Vagina (tissue), 2 donors: ENCODE measurements around the gene TECR. TPM values are rescaled to one million over a fixed set of nuclear protein-coding genes. Genes with fewer than 3 reads are reported as not detected.
"Not testable (repeated sequence)": the region's sequence is repeated elsewhere in the genome, so short reads cannot be mapped to it uniquely, and the experiment has no call there.

Experiments
- DNase-seq, 2 donors: peaks; one replicate each; pipeline ENCODE4 v3.0.0-alpha.2; 2017; ENCODE audit errors: extremely low spot score in 2 of 2
- H3K27ac ChIP-seq: fragments of 200-600 bp; sonication (generic); one replicate; pipeline ENCODE4 v1.5.1; 2019
- H3K27me3 ChIP-seq: fragments of 200-600 bp; sonication (generic); one replicate; pipeline ENCODE4 v1.5.1; 2019
- H3K36me3 ChIP-seq, 2 donors: fragments of 200-600 bp; sonication (generic); one replicate each; pipeline ENCODE4 v1.5.1; 2017 to 2019
- H3K4me1 ChIP-seq: fragments of 200-600 bp; sonication (generic); one replicate; pipeline ENCODE4 v1.5.1; 2019
- H3K4me3 ChIP-seq, 2 donors: fragments of 200-600 bp; sonication (generic); 1 replicate in 1 of 2; 2 replicates in 1 of 2; pipeline ENCODE4 v1.5.1; 2016 to 2019
- H3K9me3 ChIP-seq: fragments of 200-600 bp; sonication (generic); one replicate; pipeline ENCODE4 v1.5.1; 2019
- POLR2A ChIP-seq, 2 donors: fragments of 450-650 bp; IDR thresholded peaks; one replicate each; pipeline ENCODE4 v1.6.1; 2017; ENCODE audit warnings: antibody characterized with exemption in 2 of 2, mild to moderate bottlenecking in 2 of 2, moderate library complexity in 2 of 2
- POLR2AphosphoS5 ChIP-seq, 2 donors: sonication (generic); formaldehyde crosslinking; IDR thresholded peaks; one replicate each; pipeline ENCODE4 v1.9.0; 2017; ENCODE audit warnings: antibody characterized with exemption in 2 of 2, mild to moderate bottlenecking in 2 of 2, low read depth in 1 of 2; ENCODE audit not compliant: insufficient read depth in 1 of 2
- intact Hi-C: fragments of 100-400 bp; cut with DNase I; formaldehyde crosslinking; loops from one replicate; pipeline ENCODE4 v1.15.1; 2023
- total RNA-seq: library from RNA; depleted of rRNA; stranded (reverse); fragments of >200 nt; gene quantifications from one replicate; pipeline ENCODE4 v1.2.3, GENCODE V29; 2016
- TF ChIP-seq, protein P1 (sequence below), 3 experiments: fragments of 450-650 bp in 2 of 3; fragments of 200-600 bp in 1 of 3; sonication (generic) in 1 of 3; IDR thresholded peaks; one replicate each; pipeline ENCODE4 v1.5.1; 2017 to 2019; ENCODE audit warnings: antibody characterized with exemption in 3 of 3, mild to moderate bottlenecking in 2 of 3, moderate library complexity in 2 of 3

The TECR gene
- total RNA-seq, 1 donor from 2014 or later: 110 TPM

GRCh38 chr19:14502334-14503092 is 26.9 kb upstream of the TECR start:
- no peak overlapping the region for H3K27ac ChIP-seq
- H3K4me1 ChIP-seq: peaks cover 11% of the 10 kb centered on the region
- no peak for TF ChIP-seq POLR2AphosphoS5 (IDR thresholded peaks at IDR 0.05; ENCODE audit: insufficient read depth in 1 of 2, low read depth in 1 of 2)
- no peak for TF ChIP-seq POLR2A (IDR thresholded peaks at IDR 0.05)
- TF ChIP-seq, protein P1, sequence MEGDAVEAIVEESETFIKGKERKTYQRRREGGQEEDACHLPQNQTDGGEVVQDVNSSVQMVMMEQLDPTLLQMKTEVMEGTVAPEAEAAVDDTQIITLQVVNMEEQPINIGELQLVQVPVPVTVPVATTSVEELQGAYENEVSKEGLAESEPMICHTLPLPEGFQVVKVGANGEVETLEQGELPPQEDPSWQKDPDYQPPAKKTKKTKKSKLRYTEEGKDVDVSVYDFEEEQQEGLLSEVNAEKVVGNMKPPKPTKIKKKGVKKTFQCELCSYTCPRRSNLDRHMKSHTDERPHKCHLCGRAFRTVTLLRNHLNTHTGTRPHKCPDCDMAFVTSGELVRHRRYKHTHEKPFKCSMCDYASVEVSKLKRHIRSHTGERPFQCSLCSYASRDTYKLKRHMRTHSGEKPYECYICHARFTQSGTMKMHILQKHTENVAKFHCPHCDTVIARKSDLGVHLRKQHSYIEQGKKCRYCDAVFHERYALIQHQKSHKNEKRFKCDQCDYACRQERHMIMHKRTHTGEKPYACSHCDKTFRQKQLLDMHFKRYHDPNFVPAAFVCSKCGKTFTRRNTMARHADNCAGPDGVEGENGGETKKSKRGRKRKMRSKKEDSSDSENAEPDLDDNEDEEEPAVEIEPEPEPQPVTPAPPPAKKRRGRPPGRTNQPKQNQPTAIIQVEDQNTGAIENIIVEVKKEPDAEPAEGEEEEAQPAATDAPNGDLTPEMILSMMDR (IDR thresholded peaks at IDR 0.05): no peak
- DNase-seq: no peak
- no peak overlapping the region for H3K4me3 ChIP-seq
- H3K36me3 ChIP-seq: no peaks in the 10 kb centered on the region
- H3K9me3 ChIP-seq: no peaks in the 10 kb centered on the region
- intact Hi-C loops: no loop called here
- no peaks in the 10 kb centered on the region for H3K27me3 ChIP-seq

DNA sequence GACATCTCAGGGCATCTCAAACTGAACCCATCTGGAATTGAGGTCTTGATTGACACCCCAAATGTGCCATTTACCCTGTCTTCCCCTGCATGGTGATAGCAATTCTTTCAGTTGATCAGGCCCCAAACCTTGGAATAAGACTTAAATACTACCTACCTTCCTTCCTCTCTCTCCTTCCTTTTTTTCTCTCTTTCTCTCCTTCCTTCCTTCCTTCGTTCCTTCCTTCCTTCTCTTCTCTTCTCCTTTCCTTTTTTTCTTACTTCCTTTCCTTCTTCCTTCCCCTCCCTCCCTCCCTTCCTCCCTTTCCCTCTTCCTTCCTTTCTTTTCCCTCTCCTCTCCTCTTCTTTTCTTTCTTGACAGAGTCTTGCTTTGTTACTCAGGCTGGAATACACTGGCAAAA is 26.1 kb upstream of the TECR start:
- intact Hi-C loops: no loop called here
- no peaks in the 10 kb centered on the region for H3K36me3 ChIP-seq
- H3K27me3 ChIP-seq: no peaks in the 10 kb centered on the region
- H3K4me3 ChIP-seq: no peak overlapping the region
- H3K27ac ChIP-seq: no peak overlapping the region
- no peaks in the 10 kb centered on the region for H3K9me3 ChIP-seq
- TF ChIP-seq POLR2AphosphoS5 (IDR thresholded peaks at IDR 0.05; ENCODE audit: insufficient read depth in 1 of 2, low read depth in 1 of 2): no peak
- no peak for TF ChIP-seq POLR2A (IDR thresholded peaks at IDR 0.05)
- TF ChIP-seq, protein P1 (IDR thresholded peaks at IDR 0.05): no peak
- H3K4me1 ChIP-seq: peaks cover 3% of the 10 kb centered on the region
- DNase-seq: no peak

DNA sequence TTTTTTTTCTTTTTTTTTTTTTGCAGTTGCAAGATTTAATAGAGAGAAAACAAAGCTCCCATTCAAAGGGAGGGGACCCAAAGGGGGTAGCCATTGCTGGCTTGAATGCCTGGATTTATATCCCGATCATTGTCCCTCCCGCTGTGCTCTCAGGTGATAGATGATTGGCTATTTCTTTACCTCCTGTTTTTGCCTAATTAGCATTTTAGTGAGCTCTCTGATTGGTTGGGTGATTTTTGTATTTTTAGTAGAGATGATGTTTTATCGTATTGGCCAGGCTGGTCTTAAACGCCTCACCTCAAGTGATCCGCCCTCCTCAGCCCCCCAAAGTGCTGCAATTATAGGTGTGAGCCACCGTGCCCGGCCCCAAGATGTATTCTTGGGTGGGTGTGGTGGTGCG is 24.8 kb upstream of the TECR start:
- not testable (repeated sequence) for DNase-seq, H3K4me1 ChIP-seq, H3K9me3 ChIP-seq

DNA sequence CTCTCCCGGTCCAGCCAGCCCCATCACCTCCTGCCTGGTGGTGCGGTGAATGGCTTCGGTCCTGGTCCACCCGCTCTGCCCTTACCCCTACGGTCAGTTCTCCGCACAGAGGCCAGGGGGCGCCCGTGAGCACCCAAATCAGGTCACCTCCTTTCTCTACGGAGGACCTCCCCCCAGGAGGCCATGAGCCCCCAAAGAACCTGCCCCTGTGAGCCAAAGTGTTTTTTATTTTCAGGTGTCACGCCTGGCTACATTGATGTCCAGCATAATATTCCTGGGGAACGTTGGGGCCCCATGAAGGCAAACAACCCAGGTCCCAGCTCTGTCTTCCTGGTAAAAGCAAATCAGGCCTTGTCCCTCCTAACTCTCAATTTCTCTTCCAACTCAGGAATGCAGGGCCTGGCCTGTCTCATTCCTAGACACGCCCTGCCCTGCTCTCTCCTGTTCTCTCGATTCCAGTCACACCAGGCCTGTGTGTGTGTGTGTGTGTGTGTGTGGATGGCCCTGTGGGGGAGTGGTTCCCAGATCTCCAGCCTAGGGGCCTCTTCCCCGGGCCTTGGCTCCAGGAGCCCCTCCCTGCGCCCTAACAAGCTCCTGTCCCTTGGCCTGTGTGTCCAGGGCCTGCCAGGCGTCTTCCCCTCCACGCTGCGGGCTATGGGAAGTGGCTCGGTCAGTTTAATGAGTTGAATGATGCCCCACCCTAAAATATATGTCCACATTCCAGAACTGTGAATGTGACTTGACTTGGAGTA is 23.7 kb upstream of the TECR start:
- Histone ChIP-seq H3K27me3 (no peaks in the 10 kb centered on the region), H3K36me3 (no peaks in the 10 kb centered on the region), H3K9me3 (no peaks in the 10 kb centered on the region), H3K27ac (peak overlapping the region; percentile 77), H3K4me3 (no peak overlapping the region), H3K4me1 (no peaks in the 10 kb centered on the region)
- TF ChIP-seq POLR2AphosphoS5 (IDR thresholded peaks at IDR 0.05; ENCODE audit: insufficient read depth in 1 of 2, low read depth in 1 of 2): no peak
- TF ChIP-seq POLR2A (IDR thresholded peaks at IDR 0.05): no peak
- TF ChIP-seq, protein P1 (IDR thresholded peaks at IDR 0.05): peak; percentile 6 to 44 (median 23)
- no peak for DNase-seq
- intact Hi-C loops: no loop called here

More for the DNA sequence above, 24.8 kb upstream of the TECR start:
- intact Hi-C loops, H3K27ac ChIP-seq, H3K4me3 ChIP-seq, H3K36me3 ChIP-seq, H3K27me3 ChIP-seq: not testable (repeated sequence)

GRCh38 chr19:14507704-14508542 is 21.5 kb upstream of the TECR start:
- H3K27ac ChIP-seq: peak overlapping the region; percentile 46
- TF ChIP-seq POLR2A (IDR thresholded peaks at IDR 0.05) (no peak), POLR2AphosphoS5 (IDR thresholded peaks at IDR 0.05; ENCODE audit: insufficient read depth in 1 of 2, low read depth in 1 of 2) (no peak)
- TF ChIP-seq, protein P1 (IDR thresholded peaks at IDR 0.05): no peak

More at GRCh38 chr19:14507704-14508542, 21.5 kb upstream of the TECR start:
- intact Hi-C loops: no loop called here
- H3K36me3 ChIP-seq: no peaks in the 10 kb centered on the region
- H3K27me3 ChIP-seq: no peaks in the 10 kb centered on the region
- H3K4me3 ChIP-seq: no peak overlapping the region
- H3K4me1 ChIP-seq: no peaks in the 10 kb centered on the region
- no peaks in the 10 kb centered on the region for H3K9me3 ChIP-seq
- no peak for DNase-seq
